GM21825 (cell line): ENCODE data around the gene BPIFB3.
"Not testable (repeated sequence)": the region's sequence is repeated elsewhere in the genome, so short reads cannot be mapped to it uniquely, and the experiment has no call there.

Experiments used
- ATAC-seq: cut with Tn5 transposase; IDR thresholded peaks from one replicate; pipeline ENCODE4 v1.9.1; 2021; ENCODE audit warnings: mild to moderate bottlenecking, moderate library complexity; ENCODE audit not compliant: unreplicated experiment

Gene BPIFB3

GRCh38 chr20:33112547-33113386 lies 59.1 kb downstream of the BPIFB3 start:
- no peak for ATAC-seq

- no peak for ATAC-seq
Observed at GRCh38 chr20:33113387-33113908, 59.7 kb downstream of the BPIFB3 start.

DNA sequence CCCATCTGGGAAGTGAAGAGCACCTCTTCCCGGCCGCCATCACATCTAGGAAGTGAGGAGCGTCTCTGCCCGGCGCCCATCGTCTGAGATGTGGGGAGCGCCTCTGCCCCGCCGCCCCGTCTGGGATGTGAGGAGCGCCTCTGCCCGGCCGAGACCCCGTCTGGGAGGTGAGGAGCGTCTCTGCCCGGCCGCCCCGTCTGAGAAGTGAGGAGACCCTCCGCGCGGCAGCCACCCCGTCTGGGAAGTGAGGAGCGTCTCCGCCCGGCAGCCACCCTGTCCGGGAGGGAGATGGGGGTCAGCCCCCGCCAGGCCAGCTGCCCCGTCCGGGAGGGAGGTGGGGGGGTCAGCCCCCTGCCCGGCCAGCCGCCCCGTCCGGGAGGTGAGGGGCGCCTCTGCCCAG lies 61.8 kb downstream of the BPIFB3 start:
- not testable (repeated sequence) for ATAC-seq

DNA sequence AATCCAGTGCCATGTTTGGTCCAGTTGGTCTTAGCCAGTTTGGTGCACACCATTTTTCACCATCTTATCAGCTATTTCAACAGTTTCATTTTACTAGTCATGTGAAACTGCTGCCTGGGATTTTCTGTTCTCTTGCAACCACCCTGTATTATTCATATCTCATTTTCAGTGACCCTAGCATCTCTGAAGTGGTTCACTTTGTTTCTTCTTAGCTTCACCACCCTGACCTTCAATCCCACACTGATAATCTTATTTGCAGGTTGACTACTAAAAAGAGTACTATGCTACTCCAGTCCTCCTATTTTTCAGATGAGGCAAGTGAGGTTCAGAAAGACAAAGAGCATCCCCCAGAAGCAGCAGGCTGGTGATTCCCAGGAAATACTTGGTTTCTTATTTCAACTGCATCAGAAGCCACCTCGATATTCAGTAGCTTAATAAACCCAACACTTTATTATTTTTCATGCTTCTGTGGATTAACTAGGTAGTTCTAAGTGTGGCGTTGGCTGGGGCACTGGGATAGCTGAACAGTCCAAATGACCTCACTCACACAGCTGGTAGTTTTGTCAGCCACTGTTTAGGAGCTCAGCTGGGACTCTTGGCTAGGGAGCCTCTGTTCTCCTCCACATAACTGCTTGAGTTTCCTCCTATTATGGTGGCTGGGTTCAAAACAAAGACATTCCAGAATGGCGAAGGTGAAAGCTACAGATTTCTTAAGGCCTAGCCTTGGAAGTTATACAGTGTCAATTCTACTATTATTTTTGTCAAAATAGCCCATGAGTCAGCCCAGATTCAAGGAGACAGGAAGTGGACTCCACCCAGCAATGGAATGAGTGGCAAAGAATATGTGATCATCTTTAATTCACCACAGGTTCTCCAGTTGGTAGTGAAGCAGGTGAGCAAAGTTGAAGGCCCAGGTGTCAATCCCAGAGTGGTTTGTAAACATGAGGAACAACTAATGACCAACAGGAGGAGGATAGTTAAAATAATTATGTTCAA lies 66.3 kb downstream of the BPIFB3 start:
- ATAC-seq, result no peak

GRCh38 chr20:33120934-33121333 lies 67.2 kb downstream of the BPIFB3 start:
- ATAC-seq, result no peak

- ATAC-seq, result not testable (repeated sequence)
Observed at GRCh38 chr20:33122297-33122696, 68.6 kb downstream of the BPIFB3 start.
